Colonic mucosa (tissue), 4 donors: ENCODE data around the gene FOXF2. TPM values are rescaled to one million over a fixed set of nuclear protein-coding genes. Genes with fewer than 3 reads are reported as not detected.

Source experiments
- DNase-seq: peaks from one replicate; pipeline ENCODE4 v3.0.0-alpha.2; 2020
- H3K27ac ChIP-seq: fragments of 200-600 bp; one replicate; pipeline ENCODE4 v1.8.0; 2021
- H3K27me3 ChIP-seq: fragments of 200-600 bp; one replicate; pipeline ENCODE4 v1.8.0; 2021
- H3K36me3 ChIP-seq: fragments of 200-600 bp; one replicate; pipeline ENCODE4 v1.8.0; 2021
- H3K4me1 ChIP-seq: fragments of 200-600 bp; one replicate; pipeline ENCODE4 v1.8.0; 2021; ENCODE audit warnings: mild to moderate bottlenecking
- H3K4me3 ChIP-seq: fragments of 200-600 bp; one replicate; pipeline ENCODE4 v1.8.0; 2021
- H3K9ac ChIP-seq, 2 donors: one replicate each; pipeline ENCODE4 v1.7.0; 2013; ENCODE audit warnings: control low read depth in 2 of 2, low read depth in 2 of 2, low read length in 2 of 2
- H3K9me3 ChIP-seq: fragments of 200-600 bp; one replicate; pipeline ENCODE4 v1.8.0; 2021
- intact Hi-C: fragments of 100-400 bp; cut with DNase I; formaldehyde crosslinking; loops from one replicate; pipeline ENCODE4 v1.14.1; 2022
- total RNA-seq, 2 donors: library from RNA; stranded (reverse); fragmentation: NEBNext Ultra II Directional in 1 of 2; extraction: Animal tissue kit (Norgen Biotek cat#: 25700) in 1 of 2; gene quantifications; one replicate each; pipeline ENCODE4 v1.2.1, GENCODE V29; 2021
- TF ChIP-seq, protein P1 (sequence below): fragments of 200-600 bp; IDR thresholded peaks from one replicate; pipeline ENCODE4 v1.8.0; 2022; ENCODE audit warnings: antibody characterized with exemption, mild to moderate bottlenecking
- donor health status: healthy.
- donor health status: DM: no; HTN: no; CAD: no.
- donor health status: DM: no; HTN: no; CAD: no.

The FOXF2 gene
- total RNA-seq, 2 donors from 2014 or later, result 4.2 to 8.4 TPM

DNA sequence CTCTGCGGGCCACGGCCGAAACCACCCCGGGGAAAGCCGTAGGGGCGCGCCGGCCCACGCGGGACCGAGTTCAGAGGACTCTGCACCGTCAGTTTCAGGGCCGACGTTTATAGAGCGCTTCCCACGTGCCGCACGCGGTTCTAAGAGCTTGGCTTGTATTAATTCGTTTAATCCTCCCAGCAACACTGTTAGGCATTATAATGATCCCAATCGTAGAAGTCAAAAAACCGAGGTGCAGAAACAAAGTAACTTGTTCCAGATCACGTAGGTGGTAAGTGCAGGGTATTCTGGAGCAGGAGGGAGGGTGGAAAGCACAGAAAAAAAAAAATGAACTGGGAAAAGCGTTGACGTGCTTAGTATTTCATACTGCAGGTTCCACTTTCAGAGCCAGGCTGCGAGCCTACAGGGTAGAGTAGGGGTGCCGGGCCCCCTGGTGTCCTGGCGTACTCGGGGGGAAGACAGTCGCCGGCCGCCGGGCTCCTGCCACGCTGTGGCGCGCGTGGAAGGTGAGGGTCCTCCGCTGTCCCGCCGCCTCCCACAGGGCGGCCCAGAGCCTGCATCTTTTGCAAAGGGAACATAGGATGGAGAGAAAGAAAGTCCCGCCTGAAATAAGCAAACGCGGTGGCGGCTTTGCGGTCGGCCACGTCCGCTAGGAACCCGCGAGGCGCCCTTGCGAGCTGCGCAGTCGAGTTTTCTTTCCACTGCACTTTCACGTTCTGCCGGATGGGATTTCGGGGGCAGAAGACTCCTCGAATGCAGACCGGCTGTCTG is 10.2 kb upstream of the FOXF2 start:
- Histone ChIP-seq H3K4me3 (no peak overlapping the region), H3K27ac (no peak overlapping the region), H3K27me3 (peaks cover 93% of the 10 kb centered on the region), H3K9me3 (no peaks in the 10 kb centered on the region), H3K36me3 (no peaks in the 10 kb centered on the region), H3K9ac (no peak overlapping the region), H3K4me1 (peaks cover 3% of the 10 kb centered on the region)
- intact Hi-C loops, result no loop called here
- no peak for DNase-seq
- TF ChIP-seq, protein P1, sequence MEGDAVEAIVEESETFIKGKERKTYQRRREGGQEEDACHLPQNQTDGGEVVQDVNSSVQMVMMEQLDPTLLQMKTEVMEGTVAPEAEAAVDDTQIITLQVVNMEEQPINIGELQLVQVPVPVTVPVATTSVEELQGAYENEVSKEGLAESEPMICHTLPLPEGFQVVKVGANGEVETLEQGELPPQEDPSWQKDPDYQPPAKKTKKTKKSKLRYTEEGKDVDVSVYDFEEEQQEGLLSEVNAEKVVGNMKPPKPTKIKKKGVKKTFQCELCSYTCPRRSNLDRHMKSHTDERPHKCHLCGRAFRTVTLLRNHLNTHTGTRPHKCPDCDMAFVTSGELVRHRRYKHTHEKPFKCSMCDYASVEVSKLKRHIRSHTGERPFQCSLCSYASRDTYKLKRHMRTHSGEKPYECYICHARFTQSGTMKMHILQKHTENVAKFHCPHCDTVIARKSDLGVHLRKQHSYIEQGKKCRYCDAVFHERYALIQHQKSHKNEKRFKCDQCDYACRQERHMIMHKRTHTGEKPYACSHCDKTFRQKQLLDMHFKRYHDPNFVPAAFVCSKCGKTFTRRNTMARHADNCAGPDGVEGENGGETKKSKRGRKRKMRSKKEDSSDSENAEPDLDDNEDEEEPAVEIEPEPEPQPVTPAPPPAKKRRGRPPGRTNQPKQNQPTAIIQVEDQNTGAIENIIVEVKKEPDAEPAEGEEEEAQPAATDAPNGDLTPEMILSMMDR, result no peak

DNA sequence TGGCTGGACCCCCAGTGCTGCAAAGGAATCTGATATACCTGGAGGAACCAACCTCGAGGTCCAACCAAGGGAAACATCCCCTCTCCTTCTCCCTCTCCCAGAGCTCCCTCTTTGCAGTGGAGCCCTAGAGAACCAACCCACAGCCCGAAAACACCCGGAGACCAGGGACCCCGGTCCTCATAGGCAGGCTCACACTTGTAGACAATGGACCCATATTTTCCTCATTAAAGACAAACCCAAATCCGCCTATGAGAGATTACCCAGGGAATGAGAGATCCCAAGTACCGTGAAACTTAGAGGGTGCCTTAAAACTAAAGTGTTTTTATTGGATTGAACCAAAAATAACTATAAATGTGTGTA is 9.6 kb upstream of the FOXF2 start:
- TF ChIP-seq, protein P1, result no peak
- intact Hi-C loops, result loop anchor here (5.0 kb wide), 1 partner anchor 582 kb away; no protein-coding TSS in a partner anchor
- no peak for DNase-seq

DNA sequence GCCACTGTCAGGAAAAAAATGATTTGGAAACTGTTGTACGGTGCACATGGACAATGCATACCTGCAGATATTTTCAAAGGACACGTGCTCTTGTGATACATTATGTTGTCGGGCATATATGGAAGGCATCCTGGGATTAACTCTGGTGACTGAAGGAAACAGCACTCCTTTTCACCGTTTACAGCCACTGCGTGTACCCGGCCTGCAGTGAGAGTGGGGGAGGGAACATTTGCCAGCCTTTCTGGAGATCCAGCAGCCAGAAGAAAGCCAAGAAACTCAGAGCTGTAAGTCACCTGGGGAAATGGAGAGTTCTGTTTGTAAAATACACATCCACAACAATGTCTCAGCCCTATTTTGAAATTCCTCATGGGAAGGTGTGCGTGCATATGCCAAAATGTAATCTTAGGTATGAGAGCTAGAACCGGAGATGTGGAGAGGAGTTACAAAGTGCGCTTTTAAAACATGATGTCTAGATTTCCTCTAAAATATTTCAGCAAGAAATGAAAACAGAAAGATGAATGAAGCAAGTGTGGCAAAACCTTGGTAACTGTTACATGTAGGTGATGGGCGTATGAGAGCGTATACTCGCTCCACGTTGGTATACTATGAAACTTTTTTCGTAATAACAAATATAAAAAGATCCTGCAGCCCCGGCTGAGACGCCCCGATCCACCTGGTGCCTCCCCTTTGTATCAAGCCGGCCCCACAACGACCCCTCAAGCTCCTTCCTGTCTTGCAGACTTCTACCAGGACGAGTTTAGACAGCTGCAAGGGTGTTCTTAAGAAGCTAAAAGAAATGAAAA is 8.6 kb upstream of the FOXF2 start:
- Histone ChIP-seq H3K4me3 (no peak overlapping the region), H3K36me3 (no peaks in the 10 kb centered on the region), H3K27ac (no peak overlapping the region), H3K9ac (no peak overlapping the region), H3K4me1 (peaks cover 3% of the 10 kb centered on the region), H3K9me3 (no peaks in the 10 kb centered on the region), H3K27me3 (peaks cover 98% of the 10 kb centered on the region)
- TF ChIP-seq, protein P1, result no peak
- DNase-seq, result no peak
- intact Hi-C loops, result loop anchor here (5.0 kb wide), 1 partner anchor 584 kb away; no protein-coding TSS in a partner anchor

More for the DNA sequence above, 9.6 kb upstream of the FOXF2 start:
- no peak overlapping the region for H3K9ac ChIP-seq
- no peaks in the 10 kb centered on the region for H3K9me3 ChIP-seq
- H3K27me3 ChIP-seq, result peaks cover 99% of the 10 kb centered on the region
- no peaks in the 10 kb centered on the region for H3K36me3 ChIP-seq
- H3K4me1 ChIP-seq, result peaks cover 3% of the 10 kb centered on the region
- no peak overlapping the region for H3K27ac ChIP-seq
- H3K4me3 ChIP-seq, result no peak overlapping the region

DNA sequence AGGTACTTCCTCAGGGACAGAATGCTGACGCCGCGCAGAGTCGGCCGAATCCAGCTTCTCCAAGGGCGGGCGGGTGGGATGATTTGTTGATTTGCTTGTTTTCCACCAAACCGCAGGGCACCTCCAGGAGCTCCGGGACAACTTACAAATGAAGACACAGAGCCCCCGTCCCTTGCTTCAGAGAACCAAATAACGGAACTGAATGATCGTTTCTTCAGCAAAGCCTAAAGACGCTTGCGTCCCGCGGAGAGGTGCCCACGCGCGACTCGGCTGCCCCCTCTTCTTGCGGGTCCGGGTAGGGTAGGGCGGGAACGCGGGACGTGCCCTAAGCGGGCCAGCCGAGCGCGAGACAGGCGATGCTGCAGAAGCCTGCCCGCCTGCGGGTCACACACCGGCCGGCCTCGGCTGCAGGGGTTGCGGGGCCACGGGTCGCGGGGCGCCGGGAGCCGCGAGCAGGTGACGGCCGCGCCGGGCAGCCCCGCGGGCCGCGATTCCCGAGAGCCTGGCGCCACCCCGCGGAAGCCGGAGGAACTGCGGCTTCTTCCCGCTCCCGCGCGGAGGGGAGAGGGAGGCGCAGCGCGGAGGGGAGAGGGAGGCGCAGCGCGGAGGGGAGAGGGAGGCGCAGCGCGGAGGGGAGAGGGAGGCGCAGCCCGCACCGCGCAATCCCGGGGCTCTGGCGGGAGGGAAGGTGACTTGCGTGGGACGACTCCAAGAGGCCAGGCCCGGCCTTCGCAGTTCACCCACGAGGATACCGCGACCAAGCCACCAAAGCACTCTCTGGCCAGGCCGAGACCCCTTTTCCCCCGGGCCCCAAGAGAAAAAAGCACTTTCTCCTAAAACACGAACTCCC is 7.7 kb upstream of the FOXF2 start:
- peak; percentile 61 for DNase-seq
- peak overlapping the region; percentile 66 for H3K27ac ChIP-seq
- H3K4me3 ChIP-seq, result no peak overlapping the region
- no peaks in the 10 kb centered on the region for H3K9me3 ChIP-seq
- TF ChIP-seq, protein P1, result peak; percentile 77
- peak overlapping the region in 1 of 2 donors; percentile 63 for H3K9ac ChIP-seq
- peaks cover 3% of the 10 kb centered on the region for H3K4me1 ChIP-seq
- peaks cover 99% of the 10 kb centered on the region for H3K27me3 ChIP-seq
- H3K36me3 ChIP-seq, result no peaks in the 10 kb centered on the region
- intact Hi-C loops, result loop anchor here (2.0 to 5.0 kb wide), 2 partner anchors 584 to 659 kb away; no protein-coding TSS in a partner anchor
